ENCODE data around the gene LMNA. TPM values are rescaled to one million over a fixed set of nuclear protein-coding genes. Genes with fewer than 3 reads are reported as not detected.
A peak's percentile ranks its signal among the peaks of the same experiment; 100 is the strongest.

LMNA gene
- total RNA-seq, 1 donor from 2014 or later = 638 TPM

DNA sequence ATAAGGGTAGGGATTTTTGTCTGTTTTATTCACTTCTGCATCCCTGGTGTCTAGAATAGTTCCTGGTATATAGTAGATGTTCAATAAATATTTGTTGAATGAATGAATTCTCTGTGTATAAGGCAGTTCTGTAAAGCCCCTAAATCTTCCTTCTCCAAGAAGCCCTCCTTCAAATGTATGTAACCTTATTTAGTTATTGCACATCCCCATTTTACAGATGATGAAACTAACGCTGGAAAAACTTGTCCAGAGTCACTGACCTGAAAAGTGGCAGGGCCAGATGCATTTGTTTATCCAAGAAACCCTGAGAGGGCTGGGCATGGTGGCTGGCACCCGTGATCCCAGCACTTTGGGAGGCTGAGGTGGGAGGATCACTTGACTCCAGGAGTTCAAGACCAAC lies 4.3 kb upstream of the LMNA start:
- Histone ChIP-seq H3K27me3 (ENCODE audit: control insufficient read depth, insufficient read depth, low read length) (no peaks in the 10 kb centered on the region), H3K4me3 (ENCODE audit: low read depth, low read length) (no peak overlapping the region), H3K36me3 (ENCODE audit: control insufficient read depth, insufficient read depth, low read length) (no peaks in the 10 kb centered on the region)
- no peak for DNase-seq (ENCODE audit: low read depth)
- TF ChIP-seq, protein P1, sequence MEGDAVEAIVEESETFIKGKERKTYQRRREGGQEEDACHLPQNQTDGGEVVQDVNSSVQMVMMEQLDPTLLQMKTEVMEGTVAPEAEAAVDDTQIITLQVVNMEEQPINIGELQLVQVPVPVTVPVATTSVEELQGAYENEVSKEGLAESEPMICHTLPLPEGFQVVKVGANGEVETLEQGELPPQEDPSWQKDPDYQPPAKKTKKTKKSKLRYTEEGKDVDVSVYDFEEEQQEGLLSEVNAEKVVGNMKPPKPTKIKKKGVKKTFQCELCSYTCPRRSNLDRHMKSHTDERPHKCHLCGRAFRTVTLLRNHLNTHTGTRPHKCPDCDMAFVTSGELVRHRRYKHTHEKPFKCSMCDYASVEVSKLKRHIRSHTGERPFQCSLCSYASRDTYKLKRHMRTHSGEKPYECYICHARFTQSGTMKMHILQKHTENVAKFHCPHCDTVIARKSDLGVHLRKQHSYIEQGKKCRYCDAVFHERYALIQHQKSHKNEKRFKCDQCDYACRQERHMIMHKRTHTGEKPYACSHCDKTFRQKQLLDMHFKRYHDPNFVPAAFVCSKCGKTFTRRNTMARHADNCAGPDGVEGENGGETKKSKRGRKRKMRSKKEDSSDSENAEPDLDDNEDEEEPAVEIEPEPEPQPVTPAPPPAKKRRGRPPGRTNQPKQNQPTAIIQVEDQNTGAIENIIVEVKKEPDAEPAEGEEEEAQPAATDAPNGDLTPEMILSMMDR (IDR thresholded peaks at IDR 0.05; ENCODE audit: insufficient read depth, low read length, severe bottlenecking) = no peak
- no peak for FAIRE-seq

DNA sequence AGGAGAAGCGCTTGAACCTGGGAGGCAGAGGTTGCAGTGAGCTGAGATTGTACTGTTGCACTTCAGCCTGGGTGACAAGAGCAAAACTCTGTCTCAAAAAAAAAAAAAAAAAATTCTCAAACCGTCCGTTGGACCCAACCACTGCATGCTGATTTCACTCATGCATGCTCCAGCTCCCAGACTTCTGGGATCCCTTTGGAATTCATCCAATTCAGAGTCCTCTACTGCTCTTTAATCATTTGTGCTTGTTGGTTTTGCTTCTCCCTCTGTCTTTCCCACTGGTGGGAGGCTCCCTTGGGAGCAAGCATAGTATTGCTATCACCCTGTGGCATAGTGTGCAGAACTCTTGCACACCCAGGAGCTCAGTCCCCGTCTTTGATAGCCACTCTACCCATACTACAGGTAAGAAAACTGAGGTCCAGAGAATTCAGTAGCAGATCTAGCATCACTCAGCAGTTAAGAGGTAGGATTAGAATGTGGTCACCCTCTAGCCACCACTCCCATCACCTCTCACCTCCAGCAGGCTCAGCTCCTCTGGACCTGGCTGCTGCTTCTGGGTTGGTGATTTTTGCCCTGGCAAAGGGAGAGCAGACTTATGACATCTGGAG lies 3.1 kb upstream of the LMNA start:
- no peaks in the 10 kb centered on the region for H3K36me3 ChIP-seq (ENCODE audit: control insufficient read depth, insufficient read depth, low read length)
- no peak for FAIRE-seq
- DNase-seq (ENCODE audit: low read depth) = no peak
- H3K27me3 ChIP-seq (ENCODE audit: control insufficient read depth, insufficient read depth, low read length) = no peaks in the 10 kb centered on the region
- TF ChIP-seq, protein P1 (IDR thresholded peaks at IDR 0.05; ENCODE audit: insufficient read depth, low read length, severe bottlenecking) = no peak
- H3K4me3 ChIP-seq (ENCODE audit: low read depth, low read length) = no peak overlapping the region

DNA sequence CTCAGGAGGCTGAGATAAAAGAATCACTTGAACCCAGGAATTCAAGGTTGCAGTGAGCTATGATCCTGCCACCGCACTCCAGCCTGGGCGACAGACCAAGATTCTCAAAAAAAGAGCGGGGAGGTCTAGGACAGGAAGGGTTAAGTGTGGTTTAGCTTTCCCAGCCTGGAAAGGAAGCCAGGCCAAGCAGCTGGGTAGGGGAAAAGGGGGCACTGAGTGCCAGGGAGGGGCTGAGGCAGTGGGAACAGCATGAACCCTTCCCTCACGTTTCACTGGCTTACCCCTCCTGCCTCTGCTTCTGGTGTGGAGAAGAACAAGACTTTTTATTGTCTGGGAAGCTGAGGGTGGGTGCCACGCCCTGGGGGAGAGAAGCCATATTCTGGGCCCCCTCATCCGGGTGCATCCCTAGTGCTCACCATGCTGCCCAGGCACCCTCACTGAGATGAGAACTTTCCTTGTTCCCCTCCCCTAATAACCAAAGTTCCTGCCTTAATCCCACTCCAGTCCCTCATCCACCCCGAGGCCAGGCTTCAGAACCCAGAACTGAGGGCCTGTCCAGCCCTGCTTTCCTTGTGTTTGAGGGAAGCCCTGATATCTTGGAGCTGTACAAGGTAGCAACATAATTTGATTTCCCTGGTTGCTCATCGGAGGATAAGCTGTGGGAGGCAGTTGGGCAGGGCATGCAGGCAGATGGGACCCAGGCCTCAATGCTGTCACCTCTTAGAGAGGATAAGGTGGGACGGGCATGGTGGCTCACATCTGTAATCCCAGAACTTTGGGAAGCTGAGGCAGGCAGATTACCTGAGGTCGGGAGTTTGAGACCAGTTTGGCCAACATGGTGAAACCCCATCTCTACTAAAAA lies 2.0 kb upstream of the LMNA start:
- FAIRE-seq (no peak), DNase-seq (ENCODE audit: low read depth) (no peak)
- TF ChIP-seq, protein P1 (IDR thresholded peaks at IDR 0.05; ENCODE audit: insufficient read depth, low read length, severe bottlenecking) = no peak
- Histone ChIP-seq H3K4me3 (ENCODE audit: low read depth, low read length) (no peak overlapping the region), H3K36me3 (ENCODE audit: control insufficient read depth, insufficient read depth, low read length) (no peaks in the 10 kb centered on the region), H3K27me3 (ENCODE audit: control insufficient read depth, insufficient read depth, low read length) (no peaks in the 10 kb centered on the region)

DNA sequence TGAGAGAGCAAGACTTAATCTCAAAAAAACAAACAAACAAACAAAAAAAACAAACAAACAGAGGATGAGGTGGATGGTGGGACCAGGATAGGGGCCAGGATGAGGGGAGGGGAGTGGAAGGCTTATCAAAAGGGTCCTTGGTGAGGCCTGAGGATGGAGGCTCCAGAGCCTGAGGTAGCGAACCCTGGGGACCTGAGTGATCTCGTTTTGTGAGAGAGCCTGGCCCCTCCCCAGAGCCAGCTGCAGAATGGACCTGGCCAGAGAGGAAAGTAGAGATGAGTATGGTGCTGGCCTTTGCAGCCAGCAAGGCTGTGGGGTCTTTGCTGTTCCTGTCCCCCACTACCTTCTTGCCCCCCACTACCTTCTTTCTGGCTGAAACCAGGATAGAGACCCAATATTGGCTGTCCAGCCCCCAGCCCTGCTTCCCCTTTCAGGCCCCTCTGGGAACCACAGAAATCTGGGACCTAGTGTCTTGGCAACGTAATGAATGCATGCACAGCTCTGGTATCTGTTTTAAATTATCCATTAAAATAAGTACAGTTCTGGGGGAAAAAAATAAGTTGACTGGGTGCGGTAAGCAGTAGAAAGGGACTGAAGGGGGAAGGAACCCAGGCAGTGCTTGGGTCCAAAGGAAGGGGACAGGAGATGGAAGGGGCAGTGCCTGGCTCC lies 1.1 kb upstream of the LMNA start:
- Histone ChIP-seq H3K27me3 (ENCODE audit: control insufficient read depth, insufficient read depth, low read length) (no peaks in the 10 kb centered on the region), H3K36me3 (ENCODE audit: control insufficient read depth, insufficient read depth, low read length) (no peaks in the 10 kb centered on the region), H3K4me3 (ENCODE audit: low read depth, low read length) (no peak overlapping the region)
- FAIRE-seq = no peak
- TF ChIP-seq, protein P1 (IDR thresholded peaks at IDR 0.05; ENCODE audit: insufficient read depth, low read length, severe bottlenecking) = no peak
- DNase-seq (ENCODE audit: low read depth) = no peak

DNA sequence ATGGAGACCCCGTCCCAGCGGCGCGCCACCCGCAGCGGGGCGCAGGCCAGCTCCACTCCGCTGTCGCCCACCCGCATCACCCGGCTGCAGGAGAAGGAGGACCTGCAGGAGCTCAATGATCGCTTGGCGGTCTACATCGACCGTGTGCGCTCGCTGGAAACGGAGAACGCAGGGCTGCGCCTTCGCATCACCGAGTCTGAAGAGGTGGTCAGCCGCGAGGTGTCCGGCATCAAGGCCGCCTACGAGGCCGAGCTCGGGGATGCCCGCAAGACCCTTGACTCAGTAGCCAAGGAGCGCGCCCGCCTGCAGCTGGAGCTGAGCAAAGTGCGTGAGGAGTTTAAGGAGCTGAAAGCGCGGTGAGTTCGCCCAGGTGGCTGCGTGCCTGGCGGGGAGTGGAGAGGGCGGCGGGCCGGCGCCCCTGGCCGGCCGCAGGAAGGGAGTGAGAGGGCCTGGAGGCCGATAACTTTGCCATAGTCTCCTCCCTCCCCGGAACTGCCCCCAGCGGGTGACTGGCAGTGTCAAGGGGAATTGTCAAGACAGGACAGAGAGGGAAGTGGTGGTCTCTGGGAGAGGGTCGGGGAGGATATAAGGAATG lies 505 bp downstream of the LMNA start:
- no peak for DNase-seq (ENCODE audit: low read depth)
- no peak for FAIRE-seq
- Histone ChIP-seq H3K36me3 (ENCODE audit: control insufficient read depth, insufficient read depth, low read length) (peaks cover 4% of the 10 kb centered on the region), H3K27me3 (ENCODE audit: control insufficient read depth, insufficient read depth, low read length) (no peaks in the 10 kb centered on the region), H3K4me3 (ENCODE audit: low read depth, low read length) (peak overlapping the region; percentile 100)
- TF ChIP-seq, protein P1 (IDR thresholded peaks at IDR 0.05; ENCODE audit: insufficient read depth, low read length, severe bottlenecking) = no peak

Data from bronchial epithelial cell (primary cell).